ENCODE measurements around the gene CYP2D6.

CYP2D6 gene

DNA sequence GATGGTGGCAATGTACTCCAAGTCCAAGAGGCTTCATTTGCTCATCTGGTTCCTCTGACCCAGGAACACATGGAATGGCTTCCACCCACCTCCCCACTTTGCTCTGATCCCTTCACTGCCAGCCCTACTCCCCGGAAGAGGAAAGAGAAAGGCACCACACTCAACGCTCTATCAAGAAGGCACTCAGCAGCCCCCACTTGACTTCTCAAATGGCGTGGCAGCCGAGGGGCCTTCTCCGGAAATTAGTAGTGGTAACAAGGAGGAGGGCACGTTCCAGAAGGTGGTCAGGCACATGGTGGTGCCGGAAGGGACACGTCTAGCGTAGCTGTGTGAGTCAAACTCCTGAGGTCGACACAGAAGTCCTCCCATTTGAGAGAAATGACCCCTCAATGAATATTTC is 36.5 kb upstream of the CYP2D6 start:
- TF ChIP-seq GATA2 (IDR thresholded peaks at IDR 0.05; ENCODE audit: low read depth, low read length), result no peak
- no peak for TF ChIP-seq GATA3 (IDR thresholded peaks at IDR 0.05; ENCODE audit: low read depth, low read length)

GRCh38 chr22:42164901-42165300 is 34.3 kb upstream of the CYP2D6 start:
- TF ChIP-seq GATA2 (IDR thresholded peaks at IDR 0.05; ENCODE audit: low read depth, low read length) (no peak), GATA3 (IDR thresholded peaks at IDR 0.05; ENCODE audit: low read depth, low read length) (no peak)

- TF ChIP-seq GATA2 (IDR thresholded peaks at IDR 0.05; ENCODE audit: low read depth, low read length), result no peak
- TF ChIP-seq GATA3 (IDR thresholded peaks at IDR 0.05; ENCODE audit: low read depth, low read length), result no peak
Measured at GRCh38 chr22:42163515-42163914, 32.9 kb upstream of the CYP2D6 start.

DNA sequence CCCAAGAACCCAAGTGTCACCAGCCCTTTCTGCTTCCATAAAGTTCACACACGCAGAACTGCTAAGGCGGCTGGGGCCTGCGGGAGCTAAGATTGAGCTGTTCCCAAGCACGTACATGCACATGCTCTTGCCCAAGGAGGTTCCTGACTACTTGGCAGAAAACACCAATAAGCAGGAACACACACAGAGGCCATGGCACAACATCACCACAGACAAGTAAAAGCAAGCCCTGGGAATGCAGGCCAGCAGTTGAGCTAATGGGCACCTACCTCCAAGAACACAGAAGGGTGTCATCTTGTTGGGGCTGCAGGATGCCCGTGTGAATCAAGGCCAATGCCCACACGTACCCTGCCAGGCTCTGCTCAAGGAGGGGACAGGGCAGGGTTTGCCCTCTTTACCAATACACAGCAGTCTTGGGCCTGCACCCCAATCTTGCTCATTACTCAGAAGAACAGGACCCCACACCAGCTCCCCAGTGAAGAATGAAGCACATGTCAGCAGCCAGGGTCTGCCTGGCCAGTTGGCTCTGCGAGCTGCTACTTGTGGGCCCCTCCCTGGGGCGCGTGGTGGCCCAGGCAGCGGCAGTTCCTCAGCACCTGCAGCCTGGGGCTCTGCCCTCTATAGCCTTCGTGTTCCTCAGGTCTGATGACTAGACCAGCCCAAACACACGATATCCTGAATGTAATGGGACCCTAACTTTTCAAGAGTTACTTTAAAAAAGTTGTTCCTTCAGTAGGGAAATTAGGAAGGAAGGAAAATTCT is 32.3 kb upstream of the CYP2D6 start:
- TF ChIP-seq GATA3 (IDR thresholded peaks at IDR 0.05; ENCODE audit: low read depth, low read length), result no peak
- TF ChIP-seq GATA2 (IDR thresholded peaks at IDR 0.05; ENCODE audit: low read depth, low read length), result no peak

GRCh38 chr22:42160830-42161696 is 30.5 kb upstream of the CYP2D6 start:
- TF ChIP-seq GATA2 (IDR thresholded peaks at IDR 0.05; ENCODE audit: low read depth, low read length), result no peak

GRCh38 chr22:42160251-42160650 is 29.6 kb upstream of the CYP2D6 start:
- TF ChIP-seq GATA3 (IDR thresholded peaks at IDR 0.05; ENCODE audit: low read depth, low read length) (no peak), GATA2 (IDR thresholded peaks at IDR 0.05; ENCODE audit: low read depth, low read length) (no peak)

GRCh38 chr22:42158456-42159132 is 28.0 kb upstream of the CYP2D6 start:
- TF ChIP-seq GATA2 (IDR thresholded peaks at IDR 0.05; ENCODE audit: low read depth, low read length), result no peak
- no peak for TF ChIP-seq GATA3 (IDR thresholded peaks at IDR 0.05; ENCODE audit: low read depth, low read length)

DNA sequence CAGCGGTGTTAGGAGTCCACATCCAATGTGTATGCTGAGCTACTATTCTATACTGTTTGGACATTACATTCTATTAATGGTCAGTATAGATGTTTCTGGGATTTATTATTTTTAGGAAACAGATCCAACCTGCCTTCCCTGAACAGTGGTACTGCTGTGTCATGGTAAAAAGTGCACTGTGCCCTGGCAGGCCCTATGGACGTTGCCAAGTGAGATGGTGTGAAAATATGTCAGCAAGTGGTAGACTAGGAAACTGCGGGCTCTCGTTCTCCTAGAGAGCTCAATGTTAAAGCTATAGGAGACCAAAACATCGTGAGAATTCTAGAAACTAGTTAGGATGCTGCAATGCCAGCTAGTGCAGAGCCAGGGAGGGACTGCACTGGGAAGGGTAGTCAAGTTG is 26.0 kb upstream of the CYP2D6 start:
- TF ChIP-seq GATA2 (IDR thresholded peaks at IDR 0.05; ENCODE audit: low read depth, low read length) (no peak), GATA3 (IDR thresholded peaks at IDR 0.05; ENCODE audit: low read depth, low read length) (no peak)

- TF ChIP-seq GATA3 (IDR thresholded peaks at IDR 0.05; ENCODE audit: low read depth, low read length), result no peak
- TF ChIP-seq GATA2 (IDR thresholded peaks at IDR 0.05; ENCODE audit: low read depth, low read length), result no peak
Measured at GRCh38 chr22:42156121-42156520, 25.5 kb upstream of the CYP2D6 start.

DNA sequence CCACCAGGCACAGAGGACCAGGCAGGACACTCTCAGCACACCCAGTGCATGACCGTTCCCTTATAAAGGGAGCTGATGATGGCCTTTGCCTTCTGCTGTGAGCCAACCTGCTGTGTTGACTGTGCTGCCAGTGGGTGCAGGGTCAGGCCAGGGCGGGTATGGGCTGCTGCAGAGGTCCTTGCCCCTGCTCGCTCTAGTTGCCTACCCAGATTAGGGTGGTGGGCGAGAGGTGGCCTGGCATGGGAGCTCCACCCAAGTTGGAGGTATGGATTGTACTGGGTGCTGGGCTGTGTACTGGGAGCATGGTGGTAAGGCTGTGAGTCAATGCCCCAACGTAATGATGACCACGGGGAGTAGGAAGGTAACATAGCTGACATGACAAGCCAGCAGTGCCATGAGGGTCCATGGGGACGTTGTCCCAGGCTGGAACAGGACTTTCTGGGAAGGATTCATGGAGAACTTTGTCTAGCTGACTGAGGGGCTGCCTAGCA is 24.5 kb upstream of the CYP2D6 start:
- no peak for TF ChIP-seq GATA2 (IDR thresholded peaks at IDR 0.05; ENCODE audit: low read depth, low read length)
- TF ChIP-seq GATA3 (IDR thresholded peaks at IDR 0.05; ENCODE audit: low read depth, low read length), result no peak

GRCh38 chr22:42154293-42155052 is 23.9 kb upstream of the CYP2D6 start:
- TF ChIP-seq GATA3 (IDR thresholded peaks at IDR 0.05; ENCODE audit: low read depth, low read length) (no peak), GATA2 (IDR thresholded peaks at IDR 0.05; ENCODE audit: low read depth, low read length) (no peak)

DNA sequence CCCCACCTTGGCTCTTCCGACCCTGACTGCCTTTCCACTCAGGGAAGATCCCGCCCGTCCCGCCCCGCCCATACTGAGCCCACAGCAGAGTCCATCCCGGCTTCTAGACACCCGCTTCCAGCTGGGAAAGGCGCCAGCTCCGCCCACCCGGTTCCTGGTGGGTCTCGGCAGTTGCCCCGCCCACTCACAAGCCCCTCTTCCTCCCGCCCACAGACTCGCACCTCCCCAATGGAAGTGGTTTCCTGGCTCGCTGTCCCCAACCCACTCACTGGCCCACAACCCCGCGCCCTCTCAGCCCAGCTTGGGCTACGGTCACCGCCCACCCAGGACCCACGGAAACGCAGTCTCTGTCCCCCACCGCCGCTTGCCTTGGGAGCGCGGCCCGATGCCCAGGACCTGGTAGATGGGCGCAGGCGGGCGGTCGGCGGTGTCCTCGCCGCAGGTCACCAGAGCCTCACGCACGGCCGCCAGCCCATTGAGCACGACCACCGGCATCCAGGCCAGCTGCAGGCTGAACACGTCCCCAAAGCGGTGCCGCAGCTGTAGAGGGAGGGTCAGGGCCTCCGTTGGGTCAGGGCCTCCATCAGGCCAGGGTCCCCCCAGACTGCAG is 22.2 kb upstream of the CYP2D6 start:
- no peak for TF ChIP-seq GATA2 (IDR thresholded peaks at IDR 0.05; ENCODE audit: low read depth, low read length)
- TF ChIP-seq GATA3 (IDR thresholded peaks at IDR 0.05; ENCODE audit: low read depth, low read length), result no peak

GRCh38 chr22:42151924-42152635 is 21.5 kb upstream of the CYP2D6 start:
- no peak for TF ChIP-seq GATA3 (IDR thresholded peaks at IDR 0.05; ENCODE audit: low read depth, low read length)
- no peak for TF ChIP-seq GATA2 (IDR thresholded peaks at IDR 0.05; ENCODE audit: low read depth, low read length)
